Muscle layer of duodenum (tissue), 2 donors: ENCODE results near the gene FLNB.

ENCODE experiments used
- H3K27ac ChIP-seq: one replicate; pipeline ENCODE4 v1.7.0; 2013; ENCODE audit warnings: mild to moderate bottlenecking, low read length
- H3K27me3 ChIP-seq: one replicate; pipeline ENCODE4 v1.7.0; 2013; ENCODE audit warnings: low read depth, mild to moderate bottlenecking, control low read depth, low read length
- H3K36me3 ChIP-seq, 2 donors: one replicate each; pipeline ENCODE4 v1.7.0; 2013; ENCODE audit warnings: low read length in 2 of 2, control low read depth in 1 of 2, mild to moderate bottlenecking in 1 of 2; ENCODE audit not compliant: insufficient read depth in 2 of 2, control insufficient read depth in 1 of 2
- H3K4me1 ChIP-seq, 2 donors: one replicate each; pipeline ENCODE4 v1.7.0; 2013; ENCODE audit warnings: low read length in 2 of 2, mild to moderate bottlenecking in 2 of 2, control low read depth in 1 of 2, moderate library complexity in 1 of 2; ENCODE audit not compliant: insufficient read depth in 2 of 2, control insufficient read depth in 1 of 2
- H3K4me3 ChIP-seq, 2 donors: one replicate each; pipeline ENCODE4 v1.7.0; 2013; ENCODE audit warnings: low read length in 2 of 2, low read depth in 1 of 2, mild to moderate bottlenecking in 1 of 2
- H3K9me3 ChIP-seq, 2 donors: one replicate each; pipeline ENCODE4 v1.7.0; 2013; ENCODE audit warnings: low read length in 2 of 2, control low read depth in 1 of 2, mild to moderate bottlenecking in 1 of 2; ENCODE audit not compliant: control insufficient read depth in 1 of 2
- donor health status: healthy.

FLNB gene

GRCh38 chr3:58188173-58188564 lies 179.9 kb downstream of the FLNB start:
- H3K4me3 ChIP-seq: no peak overlapping the region
- no peaks in the 10 kb centered on the region for H3K9me3 ChIP-seq
- no peaks in the 10 kb centered on the region for H3K4me1 ChIP-seq
- no peaks in the 10 kb centered on the region for H3K27me3 ChIP-seq
- H3K36me3 ChIP-seq: no peaks in the 10 kb centered on the region
- H3K27ac ChIP-seq: no peak overlapping the region

GRCh38 chr3:58188921-58189451 lies 180.8 kb downstream of the FLNB start:
- Histone ChIP-seq H3K4me1 (no peaks in the 10 kb centered on the region), H3K36me3 (no peaks in the 10 kb centered on the region), H3K27ac (no peak overlapping the region), H3K27me3 (no peaks in the 10 kb centered on the region), H3K4me3 (no peak overlapping the region), H3K9me3 (no peaks in the 10 kb centered on the region)

- Histone ChIP-seq H3K4me3 (no peak overlapping the region), H3K27ac (no peak overlapping the region), H3K27me3 (no peaks in the 10 kb centered on the region), H3K9me3 (no peaks in the 10 kb centered on the region), H3K4me1 (no peaks in the 10 kb centered on the region), H3K36me3 (no peaks in the 10 kb centered on the region)
These were observed 181.5 kb downstream of the FLNB start for GRCh38 chr3:58189691-58190090.

- Histone ChIP-seq H3K27me3 (no peaks in the 10 kb centered on the region), H3K4me3 (no peak overlapping the region), H3K4me1 (no peaks in the 10 kb centered on the region), H3K27ac (no peak overlapping the region), H3K9me3 (no peaks in the 10 kb centered on the region), H3K36me3 (no peaks in the 10 kb centered on the region)
These were observed 182.1 kb downstream of the FLNB start for GRCh38 chr3:58190291-58190690.

GRCh38 chr3:58190882-58191281 lies 182.7 kb downstream of the FLNB start:
- H3K9me3 ChIP-seq: no peaks in the 10 kb centered on the region
- no peaks in the 10 kb centered on the region for H3K36me3 ChIP-seq
- H3K27me3 ChIP-seq: no peaks in the 10 kb centered on the region
- no peak overlapping the region for H3K27ac ChIP-seq
- no peaks in the 10 kb centered on the region for H3K4me1 ChIP-seq
- H3K4me3 ChIP-seq: no peak overlapping the region

GRCh38 chr3:58191361-58191991 lies 183.3 kb downstream of the FLNB start:
- Histone ChIP-seq H3K27ac (no peak overlapping the region), H3K4me3 (no peak overlapping the region), H3K4me1 (no peaks in the 10 kb centered on the region), H3K36me3 (no peaks in the 10 kb centered on the region), H3K27me3 (no peaks in the 10 kb centered on the region), H3K9me3 (no peaks in the 10 kb centered on the region)

GRCh38 chr3:58192069-58192468 lies 183.8 kb downstream of the FLNB start:
- H3K27ac ChIP-seq: no peak overlapping the region
- H3K4me1 ChIP-seq: no peaks in the 10 kb centered on the region
- no peaks in the 10 kb centered on the region for H3K27me3 ChIP-seq
- no peaks in the 10 kb centered on the region for H3K36me3 ChIP-seq
- H3K9me3 ChIP-seq: no peaks in the 10 kb centered on the region
- no peak overlapping the region for H3K4me3 ChIP-seq

GRCh38 chr3:58193682-58194407 lies 185.6 kb downstream of the FLNB start:
- Histone ChIP-seq H3K27ac (no peak overlapping the region), H3K4me1 (no peaks in the 10 kb centered on the region), H3K36me3 (no peaks in the 10 kb centered on the region), H3K27me3 (no peaks in the 10 kb centered on the region), H3K4me3 (no peak overlapping the region), H3K9me3 (no peaks in the 10 kb centered on the region)

GRCh38 chr3:58197588-58197987 lies 189.4 kb downstream of the FLNB start:
- H3K27ac ChIP-seq: no peak overlapping the region

GRCh38 chr3:58198362-58198761 lies 190.1 kb downstream of the FLNB start:
- Histone ChIP-seq H3K27ac (no peak overlapping the region), H3K4me3 (no peak overlapping the region), H3K9me3 (no peaks in the 10 kb centered on the region)

More at GRCh38 chr3:58197588-58197987, 189.4 kb downstream of the FLNB start:
- Histone ChIP-seq H3K9me3 (no peaks in the 10 kb centered on the region), H3K27me3 (no peaks in the 10 kb centered on the region), H3K4me1 (no peaks in the 10 kb centered on the region), H3K36me3 (no peaks in the 10 kb centered on the region), H3K4me3 (no peak overlapping the region)

GRCh38 chr3:58198804-58199203 lies 190.6 kb downstream of the FLNB start:
- no peaks in the 10 kb centered on the region for H3K4me1 ChIP-seq
- no peaks in the 10 kb centered on the region for H3K27me3 ChIP-seq
- no peak overlapping the region for H3K27ac ChIP-seq
- H3K4me3 ChIP-seq: no peak overlapping the region
- H3K36me3 ChIP-seq: no peaks in the 10 kb centered on the region
- no peaks in the 10 kb centered on the region for H3K9me3 ChIP-seq

More at GRCh38 chr3:58198362-58198761, 190.1 kb downstream of the FLNB start:
- H3K36me3 ChIP-seq: no peaks in the 10 kb centered on the region
- no peaks in the 10 kb centered on the region for H3K27me3 ChIP-seq
- H3K4me1 ChIP-seq: no peaks in the 10 kb centered on the region
